DMS153 treated with DMSO at 0.1 percent for 48 hours (cell line): ENCODE measurements around the gene MS4A6A.
"Not testable (repeated sequence)": the region's sequence is repeated elsewhere in the genome, so short reads cannot be mapped to it uniquely, and the experiment has no call there.

ENCODE experiments used
- DNase-seq: peaks from one replicate; lab custom pipeline; 2025; ENCODE audit not compliant: unreplicated experiment; lab: John Stamatoyannopoulos, UW

MS4A6A gene, protein sequence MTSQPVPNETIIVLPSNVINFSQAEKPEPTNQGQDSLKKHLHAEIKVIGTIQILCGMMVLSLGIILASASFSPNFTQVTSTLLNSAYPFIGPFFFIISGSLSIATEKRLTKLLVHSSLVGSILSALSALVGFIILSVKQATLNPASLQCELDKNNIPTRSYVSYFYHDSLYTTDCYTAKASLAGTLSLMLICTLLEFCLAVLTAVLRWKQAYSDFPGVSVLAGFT

DNA sequence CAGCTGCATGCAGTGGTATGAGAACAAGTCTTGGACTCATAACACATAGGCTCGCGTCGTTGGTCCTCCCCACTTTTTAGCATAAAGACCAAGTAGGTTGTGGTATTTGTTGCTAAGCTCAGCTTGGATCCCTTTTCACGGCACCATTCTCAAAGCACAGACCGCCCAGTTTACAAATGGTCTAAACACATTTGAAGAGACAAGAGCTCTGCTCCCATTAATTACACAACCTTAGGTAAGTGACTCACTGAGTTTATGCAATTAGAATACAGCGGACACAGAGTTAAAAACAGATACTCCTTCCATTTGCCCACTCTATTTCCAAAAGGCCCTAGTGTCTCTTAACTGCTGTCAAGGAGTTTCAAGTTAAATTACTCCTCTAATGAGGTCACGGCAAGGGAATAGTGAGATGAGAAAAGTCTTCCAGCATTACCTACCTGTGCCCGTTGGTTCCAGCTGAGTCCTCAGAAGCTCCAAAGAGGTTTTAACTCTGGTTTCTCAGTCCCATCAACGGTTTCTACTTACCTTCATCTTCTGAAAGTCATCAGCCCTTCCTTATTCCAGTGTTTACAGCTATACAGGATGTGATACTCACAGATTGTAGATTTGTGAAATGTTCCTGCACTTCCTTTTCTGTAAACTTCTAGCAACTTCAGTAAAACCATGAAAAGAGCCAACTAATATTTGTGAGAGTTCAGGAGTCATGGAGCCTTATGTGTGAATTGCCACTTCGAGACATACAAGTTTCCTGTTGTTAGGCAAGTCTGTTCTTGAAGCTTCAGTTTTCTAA lies at the start of gene MS4A6A:
Gene MS4A6A (minus strand): TSS at position 543 of the 790 bp plus-strand sequence. CDS start 1,356 bp downstream, outside the sequence.
- no peak for DNase-seq

DNA sequence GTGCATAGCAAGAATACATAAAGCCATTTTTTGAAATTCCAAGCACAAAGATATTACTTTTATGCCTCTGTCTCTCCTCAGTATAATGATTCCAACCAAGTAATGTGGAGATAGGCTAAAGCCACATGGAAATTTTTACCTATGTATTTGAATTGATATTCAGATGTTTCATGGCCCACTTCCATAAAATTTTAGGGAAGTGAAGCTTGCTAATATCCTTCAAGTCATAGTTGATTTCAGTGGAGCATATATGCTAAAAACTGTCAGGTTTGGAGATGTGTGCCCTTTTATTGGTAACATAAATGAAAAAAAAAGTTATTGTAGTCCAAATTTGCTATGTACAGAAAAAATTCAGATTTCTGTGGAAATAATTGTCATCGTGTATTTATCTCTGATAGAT lies 47.8 kb upstream of the MS4A6A start:
- no peak for DNase-seq

DNA sequence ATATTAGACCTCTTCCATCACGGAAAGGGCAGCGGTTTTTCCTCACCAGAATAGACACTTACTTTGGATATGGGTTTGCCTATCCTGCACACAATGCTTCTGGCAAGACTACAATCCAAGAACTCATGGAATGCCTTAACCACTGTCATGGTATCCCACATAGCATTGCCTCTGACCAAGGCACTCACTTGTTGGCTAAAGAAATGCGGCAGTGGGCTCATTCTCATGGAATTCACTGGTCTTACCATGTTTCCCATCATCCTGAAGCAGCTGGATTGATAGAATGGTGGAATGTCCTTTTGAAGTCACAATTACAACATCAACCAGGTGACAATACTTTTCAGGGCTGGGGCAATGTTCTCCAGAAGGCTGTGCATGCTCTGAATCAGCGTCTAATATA lies 39.3 kb upstream of the MS4A6A start:
- no peak for DNase-seq

DNA sequence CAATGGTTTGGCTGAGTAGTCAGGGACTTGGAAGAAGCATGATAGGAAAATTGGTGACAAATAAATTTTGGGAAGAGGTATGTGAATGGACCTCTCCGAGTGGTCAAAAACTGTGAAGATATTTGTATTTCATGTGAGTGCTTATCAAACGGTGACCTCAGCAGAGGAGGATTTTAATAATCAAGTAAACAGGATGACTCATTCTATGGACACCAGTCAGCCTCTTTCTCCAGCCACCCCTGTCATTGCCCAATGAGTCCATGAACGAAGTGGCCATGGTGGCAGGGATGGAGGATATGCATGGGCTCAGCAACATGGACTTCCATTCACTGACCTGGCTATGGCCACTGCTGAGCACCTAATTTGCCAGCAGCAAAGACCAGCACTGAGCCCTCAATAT lies 38.8 kb upstream of the MS4A6A start:
- no peak for DNase-seq

DNA sequence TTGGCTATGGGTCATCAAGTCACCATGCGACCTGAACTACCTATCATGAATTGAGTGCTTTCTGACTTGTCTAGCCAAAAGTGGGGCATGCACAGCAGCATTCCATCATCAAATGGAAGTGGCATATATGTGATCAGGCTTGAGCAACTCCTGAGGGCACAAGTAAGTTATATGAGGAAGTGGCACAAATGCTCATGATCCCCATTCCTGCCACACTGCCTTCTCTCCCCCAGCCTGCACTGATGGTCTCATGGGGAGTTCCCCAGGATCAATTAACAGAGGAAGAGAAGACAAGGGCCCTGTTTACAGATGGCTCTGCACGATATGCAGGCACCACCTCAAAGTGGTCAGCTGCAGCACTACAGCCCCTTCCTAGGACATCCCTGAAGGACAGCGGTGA lies 38.3 kb upstream of the MS4A6A start:
- no peak for DNase-seq

DNA sequence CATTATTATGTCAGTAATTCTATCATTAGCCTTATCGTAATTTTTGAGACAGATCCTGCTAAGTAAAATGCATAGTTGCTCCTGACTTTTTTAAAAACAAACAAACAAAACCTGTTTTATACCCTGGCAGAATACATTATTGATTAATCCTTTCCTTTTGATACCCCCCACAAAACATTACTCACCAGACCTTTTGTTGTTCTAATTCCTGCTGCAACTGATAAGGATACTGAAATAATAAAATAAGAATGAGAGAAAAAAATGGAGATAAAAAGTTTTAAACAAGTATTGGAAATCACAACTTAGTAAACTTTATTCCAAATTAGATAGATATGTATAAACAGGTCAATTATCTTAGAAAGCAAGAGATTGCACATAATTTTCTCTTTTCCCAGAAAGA lies 31.5 kb upstream of the MS4A6A start:
- no peak for DNase-seq

DNA sequence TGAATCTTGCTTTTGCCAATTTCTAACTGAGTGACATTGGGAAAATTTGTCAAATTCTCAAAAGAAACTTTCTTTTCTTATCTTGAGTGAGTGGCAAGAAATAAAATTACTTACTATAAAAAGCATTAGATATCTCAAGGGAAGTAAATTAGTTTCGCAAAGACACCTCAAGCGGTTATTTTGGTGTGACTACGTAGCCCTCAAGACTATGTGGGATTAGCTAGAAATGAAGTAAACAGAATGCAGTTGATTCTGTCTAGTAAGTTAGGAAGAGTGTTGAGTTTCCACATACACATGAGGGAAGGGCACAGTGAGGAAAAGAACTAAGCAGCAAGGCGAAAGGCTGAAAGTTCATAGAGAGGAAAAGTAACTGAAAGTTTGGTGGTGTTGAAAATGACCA lies 28.3 kb upstream of the MS4A6A start:
- DNase-seq = no peak

DNA sequence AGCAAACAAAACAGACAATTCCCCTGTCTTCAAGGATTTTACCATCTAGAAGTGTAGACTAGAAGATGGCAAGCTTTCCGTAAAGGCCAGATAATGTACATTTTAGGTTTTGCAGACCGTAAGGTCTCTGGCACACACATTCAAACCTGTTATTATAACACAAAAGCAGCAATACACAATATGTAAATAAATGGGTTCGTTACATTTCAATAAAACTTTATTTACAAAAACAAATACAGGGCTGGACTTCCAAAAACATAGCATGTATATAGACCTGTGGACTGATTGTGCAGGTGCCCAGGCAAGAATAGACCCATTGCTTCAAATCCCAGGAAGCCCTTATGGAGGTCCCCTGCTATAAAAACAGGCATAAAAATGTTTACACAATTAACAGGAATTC lies 27.1 kb upstream of the MS4A6A start:
- no peak for DNase-seq

DNA sequence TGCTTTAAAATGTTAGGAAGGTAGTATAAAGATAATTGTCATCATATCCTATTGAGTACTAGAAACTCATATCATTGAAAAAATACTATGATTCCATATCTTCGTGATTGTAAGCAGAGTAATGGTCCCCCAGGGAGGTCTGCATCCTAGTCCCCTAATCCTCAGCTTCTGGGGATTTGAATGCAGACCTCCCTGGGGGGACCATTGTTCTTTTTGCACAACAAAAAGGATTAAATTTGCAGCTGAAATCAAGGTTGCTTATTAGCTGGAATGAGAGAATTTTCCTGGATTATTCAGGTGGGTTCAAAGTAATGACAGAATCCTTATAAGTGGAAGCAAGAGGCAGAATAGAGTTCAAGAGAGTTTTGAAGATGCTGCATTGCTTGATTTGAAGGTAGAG lies 26.1 kb upstream of the MS4A6A start:
- DNase-seq = no peak

DNA sequence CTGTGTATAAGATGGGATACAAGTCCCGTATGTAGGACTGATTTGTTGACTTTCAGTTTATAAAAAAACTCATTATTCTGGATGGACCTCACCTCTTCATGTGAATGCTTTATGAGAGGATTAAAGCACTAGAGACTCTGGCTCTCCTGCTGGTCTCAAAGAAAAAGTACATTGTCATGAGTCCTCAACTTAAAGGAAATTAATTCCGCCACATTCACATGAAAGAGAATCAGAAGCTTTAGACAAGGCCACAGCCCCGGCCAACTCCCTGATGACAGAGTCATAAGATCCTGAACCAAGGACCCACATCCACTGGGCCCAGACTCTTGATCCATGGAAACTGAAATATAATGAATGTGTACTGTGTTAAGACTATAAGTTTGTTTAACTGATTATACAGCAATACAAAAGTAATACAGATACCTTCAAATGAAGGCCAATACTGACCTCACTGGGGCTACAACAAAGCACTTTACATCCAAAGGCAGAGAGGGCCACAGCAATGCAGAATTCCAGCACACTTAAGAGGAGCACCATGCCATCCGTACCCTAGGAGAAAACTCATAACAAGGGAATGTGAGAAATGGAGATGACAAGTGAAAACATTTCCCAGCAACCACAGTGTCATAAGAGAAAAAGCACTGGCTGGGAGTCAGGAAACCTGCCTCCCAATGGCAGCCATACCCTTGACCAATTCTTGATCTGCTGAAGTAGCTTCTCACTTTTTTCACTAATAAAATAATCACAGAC lies 25.4 kb upstream of the MS4A6A start:
- DNase-seq = no peak

DNA sequence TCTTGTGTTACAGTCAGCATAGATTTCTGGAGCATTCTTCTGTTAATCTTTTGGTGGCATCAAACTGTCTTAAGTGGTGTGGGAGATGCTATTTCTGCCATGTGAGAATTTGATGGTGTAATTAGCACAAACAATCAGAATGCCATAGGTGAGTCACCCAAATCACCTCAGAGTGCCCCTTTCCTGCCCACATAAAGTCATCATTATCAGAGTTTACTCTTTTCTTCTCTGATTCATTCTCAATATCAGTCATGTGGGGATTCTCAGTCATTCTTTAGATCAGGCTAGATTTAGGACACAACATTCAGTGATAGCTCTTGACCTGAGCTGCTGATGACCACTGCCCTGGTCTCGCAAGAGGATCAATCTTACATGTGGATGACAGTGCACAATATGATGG lies 23.7 kb upstream of the MS4A6A start:
- DNase-seq = no peak

DNA sequence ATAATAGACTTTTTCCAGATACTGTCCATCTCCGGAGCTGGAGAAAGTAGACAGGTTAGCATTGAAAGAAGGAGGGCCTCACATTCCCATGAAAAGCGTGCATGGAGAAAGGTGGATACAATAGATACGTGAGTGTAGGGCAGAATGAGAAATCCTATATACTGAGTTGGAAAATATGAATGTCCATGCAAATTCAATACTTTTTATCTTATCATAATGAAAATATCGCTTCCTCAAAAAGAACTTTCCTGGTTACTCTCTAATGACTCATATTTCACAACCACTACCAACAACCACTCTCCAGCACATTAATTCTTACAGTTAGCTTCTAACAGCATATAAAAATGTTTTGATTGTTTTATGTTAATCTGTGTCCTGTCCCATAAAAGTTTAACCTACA lies 22.0 kb upstream of the MS4A6A start:
- no peak for DNase-seq

DNA sequence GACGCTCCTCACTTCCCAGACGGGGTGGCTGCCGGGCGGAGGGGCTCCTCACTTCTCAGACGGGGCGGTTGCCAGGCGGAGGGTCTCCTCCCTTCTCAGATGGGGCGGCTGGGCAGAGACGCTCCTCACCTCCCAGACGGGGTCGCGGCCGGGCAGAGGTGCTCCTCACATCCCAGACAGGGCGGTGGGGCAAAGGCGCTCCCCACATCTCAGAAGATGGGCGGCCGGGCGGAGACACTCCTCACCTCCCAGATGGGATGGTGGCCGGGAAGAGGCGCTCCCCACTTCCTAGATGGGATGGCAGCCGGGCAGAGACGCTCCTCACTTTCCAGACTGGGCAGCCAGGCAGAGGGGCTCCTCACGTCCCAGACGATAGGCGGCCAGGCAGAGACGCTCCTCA lies 18.5 kb upstream of the MS4A6A start:
- not testable (repeated sequence) for DNase-seq

DNA sequence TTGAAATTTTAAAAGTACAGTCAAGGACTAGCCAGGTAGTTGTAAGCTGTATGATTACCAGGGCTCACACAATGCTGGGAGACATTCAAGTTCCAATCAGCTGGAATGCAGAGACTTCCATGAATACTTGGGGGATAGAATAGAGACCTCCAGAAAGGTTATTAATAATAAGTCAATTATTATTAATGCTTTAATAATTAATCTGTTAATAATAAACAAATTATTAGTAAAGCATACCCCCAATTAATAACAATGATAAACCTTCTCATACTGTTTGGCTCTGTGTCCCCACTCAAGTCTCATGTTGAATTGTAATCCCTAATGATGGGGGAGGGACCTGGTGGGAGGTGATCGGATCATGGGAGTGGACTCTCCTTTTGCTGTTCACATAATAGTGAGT lies 14.6 kb upstream of the MS4A6A start:
- no peak for DNase-seq

DNA sequence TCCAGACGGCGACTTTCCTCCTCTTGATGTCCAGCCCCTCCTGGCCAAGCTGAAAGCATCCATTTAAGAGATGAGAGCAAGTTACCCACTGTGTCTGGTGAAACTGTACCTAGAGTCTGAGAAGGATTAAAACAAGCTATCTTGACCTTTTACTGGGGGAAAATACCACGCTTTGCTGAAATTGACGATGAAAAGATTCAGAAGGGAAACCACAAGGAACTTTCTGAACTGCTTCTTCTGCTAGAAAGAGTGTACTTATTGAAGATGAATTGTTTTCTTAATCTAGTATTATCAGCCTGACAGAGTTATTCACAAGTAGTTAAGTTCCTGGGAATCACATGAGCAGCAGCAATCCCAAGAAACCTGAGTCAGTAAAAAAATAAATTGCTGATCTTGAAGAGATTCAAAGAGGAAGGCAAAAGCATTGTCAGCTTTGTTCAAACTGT lies 13.1 kb upstream of the MS4A6A start:
- DNase-seq = no peak

DNA sequence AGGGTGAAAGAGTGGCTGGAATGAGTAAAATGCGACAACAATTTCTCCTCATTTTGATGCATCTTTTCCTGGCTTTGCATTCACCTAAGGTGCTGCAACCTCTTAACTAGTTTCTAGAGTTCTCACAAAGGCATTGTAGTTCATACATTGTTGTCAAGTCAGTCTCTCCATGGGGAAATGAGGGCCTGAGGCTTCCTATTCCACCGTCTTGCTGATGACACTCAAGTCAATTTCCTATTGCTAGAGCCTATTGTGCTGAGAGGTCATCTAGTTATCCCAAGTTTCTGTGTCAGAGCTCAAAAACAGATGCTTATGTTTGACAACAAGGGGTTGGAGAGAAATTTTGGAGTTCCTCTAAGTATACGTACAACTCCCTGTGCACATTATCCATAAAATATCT lies 11.6 kb upstream of the MS4A6A start:
- no peak for DNase-seq

DNA sequence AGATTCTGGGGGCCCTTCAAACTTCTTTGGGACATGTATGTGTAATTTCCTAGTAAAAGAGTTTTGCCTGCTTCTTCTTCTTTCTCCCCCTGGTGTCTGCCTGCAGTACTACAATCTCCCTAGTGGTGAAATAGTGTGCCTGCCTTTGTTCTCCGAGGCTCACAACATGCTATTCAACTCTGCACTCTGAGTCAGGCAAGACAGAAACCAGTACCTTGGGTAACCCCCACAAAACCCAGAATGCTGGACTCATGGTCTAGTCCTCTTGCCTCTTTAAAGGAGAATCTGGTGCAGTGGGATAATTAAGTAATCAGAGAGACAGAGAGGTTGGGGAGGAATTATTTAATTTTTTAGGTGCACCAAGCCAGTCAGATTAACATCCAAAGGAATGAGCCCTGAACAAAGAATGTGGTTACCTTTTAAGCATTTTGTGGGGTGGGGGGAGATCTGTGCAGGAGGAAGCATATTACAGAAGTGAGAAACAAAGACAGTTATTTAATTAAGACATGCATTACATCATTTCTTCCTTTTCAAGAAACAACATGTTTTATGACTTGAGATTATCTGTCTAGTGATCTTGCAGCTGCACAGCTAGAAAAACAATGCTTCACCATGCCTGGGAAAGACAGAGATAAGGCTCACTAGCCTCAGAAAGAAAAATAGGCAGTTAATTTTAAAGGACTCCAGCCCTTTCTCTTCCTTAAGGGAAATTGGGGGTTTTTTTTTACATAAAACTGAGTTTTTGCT lies 11.0 kb upstream of the MS4A6A start:
- no peak for DNase-seq

DNA sequence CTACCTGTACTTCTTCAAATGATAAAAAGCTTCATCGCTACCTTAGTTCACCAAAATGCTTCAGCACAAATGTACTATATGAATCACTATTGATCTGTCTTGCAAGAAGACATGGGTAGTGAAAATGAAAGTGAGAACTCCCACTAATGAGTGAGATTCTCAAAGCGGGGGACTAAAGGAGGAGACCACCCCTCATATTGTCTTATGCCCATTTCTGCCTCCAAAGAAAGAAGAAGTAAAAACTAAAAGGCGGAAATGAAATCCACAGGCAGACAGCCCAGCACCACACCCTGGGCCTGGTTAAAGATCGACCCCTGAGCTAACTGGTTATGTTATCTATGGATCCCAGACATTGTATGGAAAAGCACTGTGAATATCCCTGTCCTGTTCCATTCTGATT lies 9.7 kb upstream of the MS4A6A start:
- DNase-seq = not testable (repeated sequence)

DNA sequence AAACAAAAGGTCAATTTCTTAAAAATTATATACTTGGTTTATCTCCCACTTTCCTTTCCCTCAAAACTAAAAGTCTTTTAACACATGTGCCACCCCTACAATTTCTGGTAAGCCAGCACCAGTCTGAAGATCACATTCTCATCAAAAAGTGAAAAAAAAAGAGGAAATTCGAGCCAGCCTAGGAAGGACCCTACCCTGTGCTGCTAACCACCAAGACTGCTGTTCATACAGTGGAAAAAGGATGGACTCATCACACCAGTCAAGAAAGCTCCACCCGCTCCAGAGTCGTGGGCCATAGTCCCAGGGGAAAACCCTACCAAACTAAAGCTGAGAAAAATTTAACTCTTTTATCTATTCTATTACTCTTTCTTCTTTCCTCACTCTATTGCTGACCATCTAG lies 5.6 kb upstream of the MS4A6A start:
- not testable (repeated sequence) for DNase-seq

DNA sequence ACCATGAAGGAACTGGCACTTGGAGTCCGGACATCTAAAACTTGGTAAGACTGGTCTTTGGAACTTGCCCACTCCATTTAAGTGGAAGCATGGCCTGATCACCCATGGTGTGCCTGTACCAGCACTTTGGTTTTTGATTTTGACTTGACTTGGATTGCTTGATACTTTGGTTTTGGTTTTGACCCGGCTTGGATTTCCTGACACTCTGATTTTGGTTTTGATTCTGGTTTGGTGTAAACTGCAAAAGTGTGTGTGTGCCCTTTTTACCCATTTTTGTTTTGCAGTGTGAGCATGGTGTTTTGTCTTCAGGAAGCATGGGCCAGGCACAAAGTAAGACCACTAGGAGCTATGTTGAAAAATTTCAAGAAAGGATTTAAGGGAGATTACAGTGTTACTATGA lies 3.2 kb upstream of the MS4A6A start:
- not testable (repeated sequence) for DNase-seq

DNA sequence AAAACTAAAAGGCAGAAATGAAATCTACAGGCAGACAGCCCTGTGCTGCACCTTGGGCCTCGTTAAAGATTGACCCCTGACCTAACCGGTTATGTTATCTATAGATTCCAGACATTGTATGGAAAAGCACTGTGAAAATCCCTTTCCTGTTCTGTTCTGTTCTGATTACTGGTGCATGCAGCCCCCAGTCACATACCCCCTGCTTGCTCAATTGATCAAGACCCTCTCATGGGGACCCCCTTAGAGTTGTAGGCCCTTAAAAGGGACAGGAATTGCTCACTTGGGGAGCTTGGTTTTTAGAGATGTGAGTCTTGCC lies 2.6 kb upstream of the MS4A6A start:
- DNase-seq = not testable (repeated sequence)
